A673 (cell line): ENCODE measurements around the gene CSNK2A1. TPM values are rescaled to one million over a fixed set of nuclear protein-coding genes. Genes with fewer than 3 reads are reported as not detected.

Experiments used
- BruUV-seq: library from RNA; stranded (reverse); fragments of 400-500 nt; replicated peaks from 2 replicates; lab custom pipeline; 2021; lab: Mats Ljungman, UMichigan
- CTCF ChIA-PET: fragments of 300-600 bp; sonication (Branson Sonifier 250); formaldehyde crosslinking; loops from one replicate; lab custom pipeline; 2022; ENCODE audit warnings: antibody characterized with exemption; lab: Charles Lee
- POLR2A ChIA-PET: fragments of 300-600 bp; sonication (Branson Sonifier 250); formaldehyde crosslinking; loops from one replicate; lab custom pipeline; 2022; ENCODE audit warnings: antibody characterized with exemption; ENCODE audit not compliant: low non-redundant PET; lab: Charles Lee
- DNase-seq: peaks from one replicate; pipeline ENCODE4 v3.0.0-alpha.2; 2015; ENCODE audit warnings: low spot score
- H3K27ac ChIP-seq: fragments of 200-600 bp; sonication (generic); 2 replicates; pipeline ENCODE4 v1.5.1; 2016; ENCODE audit warnings: mixed run types, low read depth, mild to moderate bottlenecking, mixed read lengths, antibody characterized with exemption, low read length; ENCODE audit not compliant: poor library complexity, severe bottlenecking
- H3K27me3 ChIP-seq: fragments of 200-600 bp; sonication (generic); replicated peaks from 2 replicates; pipeline ENCODE4 v1.6.1; 2017; ENCODE audit warnings: mixed run types, low read depth, mild to moderate bottlenecking, mixed read lengths, antibody characterized with exemption, low read length; ENCODE audit not compliant: insufficient read depth, poor library complexity
- H3K36me3 ChIP-seq: fragments of 200-600 bp; sonication (generic); 2 replicates; pipeline ENCODE4 v1.6.1; 2016; ENCODE audit warnings: mixed run types, mild to moderate bottlenecking, mixed read lengths, antibody characterized with exemption, low read length; ENCODE audit not compliant: insufficient read depth, poor library complexity, severe bottlenecking
- H3K4me1 ChIP-seq: fragments of 200-600 bp; sonication (generic); 2 replicates; pipeline ENCODE4 v1.6.1; 2017; ENCODE audit warnings: mixed run types, mild to moderate bottlenecking, mixed read lengths, antibody characterized with exemption, low read length; ENCODE audit not compliant: insufficient read depth, poor library complexity, severe bottlenecking
- H3K4me3 ChIP-seq: fragments of 200-600 bp; sonication (generic); 2 replicates; pipeline ENCODE4 v1.5.1; 2016; ENCODE audit warnings: low read depth, mixed run types, mild to moderate bottlenecking, mixed read lengths, low read length; ENCODE audit not compliant: poor library complexity, severe bottlenecking
- H3K9me3 ChIP-seq: fragments of 200-600 bp; sonication (generic); 2 replicates; pipeline ENCODE4 v1.6.1; 2016; ENCODE audit warnings: mixed run types, low read depth, mild to moderate bottlenecking, mixed read lengths, antibody characterized with exemption, low read length; ENCODE audit not compliant: poor library complexity, severe bottlenecking
- EZH2 ChIP-seq: fragments of 200-600 bp; sonication (generic); IDR thresholded peaks from 2 replicates; pipeline ENCODE4 v1.6.1; 2017; ENCODE audit warnings: borderline replicate concordance, low read depth, mild to moderate bottlenecking, mixed read lengths, antibody characterized with exemption, low read length; ENCODE audit not compliant: poor library complexity, severe bottlenecking
- intact Hi-C: fragments of 100-400 bp; cut with micrococcal nuclease; formaldehyde crosslinking; loops from one replicate; pipeline ENCODE4 v1.10.0; 2022; ENCODE audit not compliant: unreplicated experiment
- total RNA-seq: library from RNA; stranded (reverse); gene quantifications from 2 replicates; pipeline ENCODE4 v1.2.3, GENCODE V29; 2021
- TF ChIP-seq, protein P1 (sequence below): fragments of 300-800, 200-600 bp; sonication (generic); conservative IDR thresholded peaks from 2 replicates; pipeline ENCODE4 v1.5.1; 2017; ENCODE audit warnings: low read depth, mild to moderate bottlenecking, antibody characterized with exemption, low read length, moderate library complexity, mixed read lengths

Gene CSNK2A1
- total RNA-seq, 1 experiment from 2014 or later = 233 TPM

DNA sequence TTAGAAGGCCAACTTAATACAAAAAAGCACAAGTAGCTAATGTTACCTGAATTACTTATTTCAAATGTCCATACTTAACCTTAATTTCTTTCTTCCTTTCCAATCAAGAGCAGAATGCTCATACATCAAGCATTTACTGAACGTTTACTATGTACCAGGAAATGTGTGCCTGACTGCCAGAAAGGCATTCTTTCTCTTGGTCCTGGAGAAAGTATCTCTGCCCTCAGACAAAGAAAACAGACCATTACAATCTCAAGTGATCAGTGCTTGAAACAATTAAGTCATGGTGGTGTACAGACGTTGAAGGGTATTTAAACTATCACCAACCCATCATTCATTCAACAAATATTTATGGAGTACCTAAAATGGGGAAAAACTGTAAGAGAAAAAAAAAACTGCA lies 26.4 kb downstream of the CSNK2A1 start:
- no TSS peak for BruUV-seq
- H3K36me3 ChIP-seq = peaks cover 26% of the 10 kb centered on the region
- no peaks in the 10 kb centered on the region for H3K4me1 ChIP-seq
- H3K27me3 ChIP-seq = no peaks in the 10 kb centered on the region
- peaks cover 17% of the 10 kb centered on the region for H3K9me3 ChIP-seq
- intact Hi-C loops = no loop called here
- no peak for TF ChIP-seq EZH2
- TF ChIP-seq, protein P1, sequence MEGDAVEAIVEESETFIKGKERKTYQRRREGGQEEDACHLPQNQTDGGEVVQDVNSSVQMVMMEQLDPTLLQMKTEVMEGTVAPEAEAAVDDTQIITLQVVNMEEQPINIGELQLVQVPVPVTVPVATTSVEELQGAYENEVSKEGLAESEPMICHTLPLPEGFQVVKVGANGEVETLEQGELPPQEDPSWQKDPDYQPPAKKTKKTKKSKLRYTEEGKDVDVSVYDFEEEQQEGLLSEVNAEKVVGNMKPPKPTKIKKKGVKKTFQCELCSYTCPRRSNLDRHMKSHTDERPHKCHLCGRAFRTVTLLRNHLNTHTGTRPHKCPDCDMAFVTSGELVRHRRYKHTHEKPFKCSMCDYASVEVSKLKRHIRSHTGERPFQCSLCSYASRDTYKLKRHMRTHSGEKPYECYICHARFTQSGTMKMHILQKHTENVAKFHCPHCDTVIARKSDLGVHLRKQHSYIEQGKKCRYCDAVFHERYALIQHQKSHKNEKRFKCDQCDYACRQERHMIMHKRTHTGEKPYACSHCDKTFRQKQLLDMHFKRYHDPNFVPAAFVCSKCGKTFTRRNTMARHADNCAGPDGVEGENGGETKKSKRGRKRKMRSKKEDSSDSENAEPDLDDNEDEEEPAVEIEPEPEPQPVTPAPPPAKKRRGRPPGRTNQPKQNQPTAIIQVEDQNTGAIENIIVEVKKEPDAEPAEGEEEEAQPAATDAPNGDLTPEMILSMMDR = no peak
- DNase-seq = no peak
- H3K27ac ChIP-seq = no peak overlapping the region
- ChIA-PET CTCF (no interaction called here), POLR2A (no interaction called here)
- H3K4me3 ChIP-seq = no peak overlapping the region

DNA sequence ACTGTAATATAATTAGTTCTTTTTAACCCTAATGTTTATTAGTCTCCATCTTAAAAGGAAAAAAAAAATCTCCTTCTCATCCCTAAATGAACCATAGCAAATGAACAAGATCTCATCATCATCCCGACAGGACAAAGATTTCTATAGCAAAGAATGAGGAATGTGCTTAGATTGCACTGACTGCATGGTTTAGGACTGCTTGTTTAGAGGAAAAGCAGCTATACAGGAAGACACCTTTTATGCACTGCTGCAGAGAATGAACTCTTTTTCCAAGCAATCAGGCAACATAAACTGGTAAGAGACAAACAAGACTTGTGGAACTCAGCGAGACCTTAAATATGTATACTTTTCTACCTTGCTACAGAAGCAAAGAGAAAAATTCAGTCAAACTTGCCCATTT lies 26.8 kb downstream of the CSNK2A1 start:
- H3K27me3 ChIP-seq = no peaks in the 10 kb centered on the region
- peaks cover 17% of the 10 kb centered on the region for H3K9me3 ChIP-seq
- peaks cover 22% of the 10 kb centered on the region for H3K36me3 ChIP-seq
- POLR2A ChIA-PET = no interaction called here
- TF ChIP-seq EZH2 = no peak
- TF ChIP-seq, protein P1 = no peak
- no peak overlapping the region for H3K27ac ChIP-seq
- H3K4me3 ChIP-seq = no peak overlapping the region
- CTCF ChIA-PET = interaction anchor here (0.6 kb wide), 1 partner anchor 10 kb away, joined by 7 read pairs; no protein-coding TSS in a partner anchor
- intact Hi-C loops = no loop called here
- BruUV-seq = no TSS peak
- no peak for DNase-seq
- no peaks in the 10 kb centered on the region for H3K4me1 ChIP-seq

DNA sequence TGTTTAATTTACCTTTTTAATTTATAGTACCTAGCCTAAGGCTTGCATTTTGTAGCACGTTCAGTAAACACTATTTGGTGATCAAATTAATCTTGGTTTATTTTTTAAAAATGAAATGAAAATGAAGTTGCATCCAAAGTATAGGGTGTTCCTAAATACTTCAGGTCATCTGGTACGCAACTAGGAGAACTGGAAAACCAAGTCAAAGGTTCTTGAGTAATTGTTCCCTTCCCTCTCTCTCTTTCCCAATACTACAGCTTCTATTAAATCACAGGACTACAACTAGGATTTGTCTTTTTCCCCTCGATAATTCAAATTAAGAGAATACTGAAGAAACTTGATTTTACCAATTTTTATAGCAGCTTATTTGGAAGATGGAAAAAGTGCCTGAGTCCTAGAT lies 27.9 kb downstream of the CSNK2A1 start:
- intact Hi-C loops = no loop called here
- Histone ChIP-seq H3K4me1 (no peaks in the 10 kb centered on the region), H3K9me3 (peaks cover 13% of the 10 kb centered on the region), H3K27me3 (no peaks in the 10 kb centered on the region), H3K4me3 (no peak overlapping the region), H3K36me3 (peaks cover 11% of the 10 kb centered on the region), H3K27ac (no peak overlapping the region)
- no TSS peak for BruUV-seq
- ChIA-PET CTCF (no interaction called here), POLR2A (no interaction called here)
- no peak for TF ChIP-seq EZH2
- TF ChIP-seq, protein P1 = no peak
- no peak for DNase-seq
